Measurements from ENCODE around the gene SMTN. TPM values are rescaled to one million over a fixed set of nuclear protein-coding genes. Genes with fewer than 3 reads are reported as not detected.
"Not testable (repeated sequence)": the region's sequence is repeated elsewhere in the genome, so short reads cannot be mapped to it uniquely, and the experiment has no call there.

SMTN gene
- total RNA-seq, 2 donors from 2014 or later = 511 to 666 TPM

DNA sequence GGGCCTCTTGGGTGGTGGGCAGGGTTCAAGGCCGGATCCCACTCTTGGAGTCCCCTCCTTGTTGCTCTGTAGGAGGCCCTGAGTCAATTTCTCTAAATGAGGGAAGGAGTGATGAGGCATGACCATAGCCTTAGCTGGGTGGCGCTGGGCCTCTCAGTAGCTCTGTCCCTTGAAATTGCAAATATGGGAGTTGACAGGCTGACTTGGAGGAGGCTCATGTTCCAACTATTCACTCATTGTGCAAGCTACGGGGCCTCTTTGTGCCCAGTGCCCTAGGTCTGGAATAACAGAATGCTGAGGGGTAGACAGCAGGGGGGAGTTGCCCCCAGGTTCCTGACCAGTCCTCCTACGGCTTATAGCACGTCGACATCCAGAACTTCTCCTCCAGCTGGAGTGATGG is 18.3 kb downstream of the SMTN start:
- DNase-seq (ENCODE audit: low spot score) = no peak
- intact Hi-C loops (cut with DNase I) = no loop called here

DNA sequence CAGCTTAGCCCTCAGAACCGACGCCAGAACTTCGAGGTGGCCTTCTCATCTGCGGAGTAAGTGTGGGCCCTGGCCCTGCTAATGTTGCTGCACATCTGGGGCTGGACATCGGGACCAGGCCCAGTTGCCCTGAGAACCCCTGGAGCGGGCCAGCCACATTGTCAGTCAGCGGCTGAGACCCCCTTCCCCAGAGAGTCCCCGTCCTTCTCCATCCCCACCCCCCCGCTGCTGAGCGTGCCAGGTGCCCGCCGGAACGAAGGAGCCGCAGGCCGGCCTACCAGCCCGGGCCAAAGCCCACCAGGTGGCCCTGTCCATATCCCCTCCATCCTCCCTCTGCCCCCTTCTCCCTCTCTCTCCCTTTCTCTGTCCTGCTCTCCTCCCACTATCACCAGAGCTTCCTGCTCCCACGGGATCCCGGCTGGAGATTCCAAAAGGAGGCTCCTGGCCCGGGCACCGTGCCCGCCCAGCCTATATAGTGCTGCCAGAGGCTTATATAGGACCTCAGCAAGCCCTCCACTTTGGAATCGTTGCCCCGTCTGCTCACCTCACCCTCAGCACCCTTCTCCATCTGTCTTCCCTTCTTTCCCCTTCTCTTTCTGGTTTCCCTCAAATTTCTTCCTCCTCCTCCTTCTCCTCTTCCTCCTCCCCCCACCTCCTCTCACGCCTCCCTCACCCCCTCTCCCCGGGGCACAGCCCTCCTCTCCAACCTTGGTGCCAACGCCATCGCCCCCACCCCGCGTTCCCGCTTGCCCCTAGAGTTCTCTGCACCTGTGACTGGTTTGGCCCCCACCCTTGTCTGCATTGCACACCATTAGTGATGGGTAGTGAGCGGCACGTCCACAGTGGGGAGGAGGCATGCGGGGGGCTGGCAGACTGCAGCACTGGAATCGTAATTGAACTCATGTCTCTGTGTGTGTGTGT is 19.0 kb downstream of the SMTN start:
- DNase-seq (ENCODE audit: low spot score) = no peak
- intact Hi-C loops (cut with DNase I) = no loop called here

DNA sequence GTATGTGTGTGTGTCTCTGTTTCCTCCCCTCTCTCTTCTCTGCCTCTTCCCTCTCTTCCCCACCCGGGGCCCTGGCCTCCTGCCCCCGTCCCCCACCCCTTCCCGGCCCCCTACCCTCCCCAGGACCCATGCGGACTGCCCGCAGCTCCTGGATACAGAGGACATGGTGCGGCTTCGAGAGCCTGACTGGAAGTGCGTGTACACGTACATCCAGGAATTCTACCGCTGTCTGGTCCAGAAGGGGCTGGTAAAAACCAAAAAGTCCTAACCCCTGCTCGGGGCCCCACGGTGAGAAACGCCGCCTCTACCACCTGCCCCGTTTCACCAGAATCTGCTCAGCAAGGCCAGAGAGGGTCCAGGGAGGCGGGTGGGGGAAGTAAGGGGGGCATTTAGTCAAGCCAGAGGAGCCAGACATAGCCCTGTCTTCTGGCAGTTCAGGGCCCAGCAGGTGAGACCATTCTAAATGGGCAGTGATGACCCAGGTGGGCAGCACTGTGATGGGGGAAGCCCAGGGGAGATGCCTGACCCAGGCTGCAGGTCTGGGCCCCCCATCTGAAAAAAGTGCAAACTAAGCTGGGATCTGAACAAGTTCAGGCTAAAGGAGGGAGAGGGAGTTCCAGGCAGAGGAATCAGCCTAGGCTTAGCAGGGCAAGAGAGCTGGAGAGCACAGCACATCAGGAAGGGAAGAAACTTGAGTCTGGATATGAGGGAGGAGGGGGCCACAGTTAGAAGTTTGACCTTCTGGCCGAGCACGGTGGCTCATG is 19.8 kb downstream of the SMTN start:
- no peak for DNase-seq (ENCODE audit: low spot score)
- intact Hi-C loops (cut with DNase I) = no loop called here

DNA sequence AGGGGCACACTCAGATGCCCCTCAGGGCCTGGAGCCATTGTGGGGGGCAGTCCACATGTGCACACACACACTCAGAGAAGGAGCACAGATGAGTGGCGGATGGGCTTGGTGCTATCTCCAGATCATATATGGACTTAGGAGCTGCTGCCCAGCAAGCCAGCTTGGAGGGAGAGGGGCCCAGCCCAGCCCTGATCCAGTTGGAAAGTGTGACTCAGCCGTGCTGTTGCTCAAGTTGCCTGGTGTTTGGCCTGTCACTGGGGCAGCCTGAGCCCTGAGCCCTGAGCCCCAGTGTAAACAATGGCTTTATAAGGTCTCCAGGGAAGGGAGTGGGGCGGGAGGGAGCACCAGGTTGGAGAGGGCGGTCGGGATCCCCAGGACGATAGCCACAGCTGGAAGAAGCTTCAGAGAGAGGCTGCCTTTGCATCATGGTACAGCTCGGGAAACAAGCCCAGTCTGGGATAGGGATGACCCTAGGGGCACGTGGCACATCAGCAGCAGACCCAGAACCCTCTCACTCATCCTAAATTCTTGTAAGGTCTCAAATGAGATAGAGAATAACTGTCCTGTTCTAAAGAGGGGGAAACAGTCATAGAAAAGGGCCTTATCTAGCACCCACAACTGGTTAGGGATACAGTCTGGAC is 21.4 kb downstream of the SMTN start:
- peak; percentile 96 for DNase-seq (ENCODE audit: low spot score)
- intact Hi-C loops (cut with DNase I) = no loop called here

DNA sequence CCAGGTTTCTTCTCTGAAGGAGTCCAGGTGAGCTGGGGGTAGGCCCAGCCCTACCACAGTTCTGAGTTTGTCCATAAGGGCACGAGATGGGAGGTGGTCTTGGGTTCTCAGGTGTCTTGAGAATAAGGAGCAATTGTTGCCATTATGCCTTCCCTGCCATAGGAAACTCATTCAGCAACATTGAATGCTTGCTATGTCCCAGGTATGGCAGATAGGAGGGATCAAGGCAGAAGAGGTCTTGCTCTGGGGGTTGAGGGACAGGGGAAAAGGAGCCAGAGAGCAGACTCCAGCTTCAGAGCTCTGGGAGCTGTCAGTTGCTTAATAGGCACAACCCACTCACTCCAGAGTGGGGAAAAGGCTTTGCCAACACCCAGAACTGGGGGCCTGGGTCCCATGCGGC is 22.0 kb downstream of the SMTN start:
- intact Hi-C loops (cut with DNase I) = no loop called here

DNA sequence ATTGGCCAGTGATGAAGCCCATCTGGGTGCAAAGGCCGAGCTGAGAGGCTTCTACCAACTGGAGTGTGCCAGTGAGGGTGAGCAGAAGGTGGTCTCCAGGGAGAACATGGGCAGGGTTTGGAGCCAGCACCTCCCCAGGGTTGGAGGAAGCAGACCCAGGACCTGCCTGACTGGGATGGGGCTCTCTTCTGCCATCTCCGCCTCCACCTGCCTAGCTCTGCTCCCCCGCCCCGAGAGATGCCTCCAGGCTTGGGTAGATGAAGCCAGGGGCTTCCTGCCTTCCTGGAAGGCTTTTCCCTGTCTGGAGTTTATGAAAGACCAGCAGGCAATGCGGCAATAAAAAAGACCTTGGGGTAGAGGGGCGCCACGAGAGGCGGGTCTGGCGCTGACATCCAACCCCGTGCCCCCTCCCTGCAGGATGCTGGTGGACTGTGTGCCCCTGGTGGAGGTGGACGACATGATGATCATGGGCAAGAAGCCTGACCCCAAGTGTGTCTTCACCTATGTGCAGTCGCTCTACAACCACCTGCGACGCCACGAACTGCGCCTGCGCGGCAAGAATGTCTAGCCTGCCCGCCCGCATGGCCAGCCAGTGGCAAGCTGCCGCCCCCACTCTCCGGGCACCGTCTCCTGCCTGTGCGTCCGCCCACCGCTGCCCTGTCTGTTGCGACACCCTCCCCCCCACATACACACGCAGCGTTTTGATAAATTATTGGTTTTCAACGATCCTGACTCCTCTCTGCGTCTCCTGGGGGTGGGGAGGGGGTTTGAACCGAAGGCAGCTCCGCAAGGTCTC is 23.0 kb downstream of the SMTN start:
- no peak for DNase-seq (ENCODE audit: low spot score)

More for the DNA sequence above, 22.0 kb downstream of the SMTN start:
- no peak for DNase-seq (ENCODE audit: low spot score)

DNA sequence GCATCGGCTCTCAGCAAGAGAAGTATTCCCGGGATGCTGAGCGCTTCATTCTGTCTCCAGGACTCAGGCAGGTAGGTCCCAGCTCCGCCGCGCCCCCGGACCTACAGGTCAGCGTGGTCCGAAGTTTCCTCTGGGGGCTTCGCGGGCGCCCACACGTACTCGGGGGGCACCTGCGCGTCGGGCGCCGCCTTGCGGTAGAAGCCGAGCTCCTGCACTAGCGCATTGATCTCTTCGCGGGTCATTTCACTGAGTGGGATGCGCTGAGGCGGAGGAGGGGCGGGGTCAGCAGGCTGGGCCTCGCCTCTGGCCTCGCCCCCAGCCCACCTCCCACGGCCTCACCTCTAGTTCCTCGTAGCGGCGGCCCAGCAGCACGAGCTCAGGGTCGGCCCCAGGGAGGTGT is 23.8 kb downstream of the SMTN start:
- intact Hi-C loops (cut with DNase I) = loop anchor here in 1 of 2 donors (5.0 kb wide), 1 partner anchor 167 kb away; no protein-coding TSS in a partner anchor
- no peak for DNase-seq (ENCODE audit: low spot score)

More for the DNA sequence above, 23.0 kb downstream of the SMTN start:
- intact Hi-C loops (cut with DNase I) = no loop called here

DNA sequence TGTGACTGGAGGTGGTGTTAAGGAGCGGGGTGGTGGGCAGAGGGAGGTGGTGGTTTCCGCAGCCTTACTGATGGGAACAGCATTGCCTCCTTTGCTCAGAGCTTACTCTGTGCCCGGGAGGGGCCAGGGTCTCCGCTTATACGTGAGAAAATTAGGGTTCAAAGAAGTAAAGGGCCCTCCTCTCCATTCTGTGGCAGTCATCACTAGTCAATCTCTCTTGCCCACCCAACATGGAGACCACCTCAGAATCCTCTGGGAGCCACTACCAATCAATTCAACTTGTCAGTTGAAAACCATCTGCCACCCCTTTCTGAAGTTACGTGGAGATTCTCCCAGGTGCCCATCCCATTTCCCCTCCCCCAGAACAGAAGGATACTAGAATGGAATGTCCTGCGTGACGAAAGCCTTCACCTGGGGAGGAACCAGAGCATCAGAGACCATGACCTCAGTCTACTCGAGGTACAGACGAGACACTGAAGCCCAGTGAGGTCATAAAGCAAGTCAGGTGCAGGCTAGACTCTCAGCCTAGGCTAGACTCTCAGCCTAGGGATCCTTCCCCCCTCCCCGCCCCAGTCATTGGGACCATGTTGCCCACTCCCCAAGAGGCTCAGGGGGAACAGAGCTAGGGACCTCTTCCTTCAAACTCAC is 24.3 kb downstream of the SMTN start:
- no peak for DNase-seq (ENCODE audit: low spot score)
- intact Hi-C loops (cut with DNase I) = loop anchor here in 1 of 2 donors (5.0 kb wide), 1 partner anchor 167 kb away; no protein-coding TSS in a partner anchor

DNA sequence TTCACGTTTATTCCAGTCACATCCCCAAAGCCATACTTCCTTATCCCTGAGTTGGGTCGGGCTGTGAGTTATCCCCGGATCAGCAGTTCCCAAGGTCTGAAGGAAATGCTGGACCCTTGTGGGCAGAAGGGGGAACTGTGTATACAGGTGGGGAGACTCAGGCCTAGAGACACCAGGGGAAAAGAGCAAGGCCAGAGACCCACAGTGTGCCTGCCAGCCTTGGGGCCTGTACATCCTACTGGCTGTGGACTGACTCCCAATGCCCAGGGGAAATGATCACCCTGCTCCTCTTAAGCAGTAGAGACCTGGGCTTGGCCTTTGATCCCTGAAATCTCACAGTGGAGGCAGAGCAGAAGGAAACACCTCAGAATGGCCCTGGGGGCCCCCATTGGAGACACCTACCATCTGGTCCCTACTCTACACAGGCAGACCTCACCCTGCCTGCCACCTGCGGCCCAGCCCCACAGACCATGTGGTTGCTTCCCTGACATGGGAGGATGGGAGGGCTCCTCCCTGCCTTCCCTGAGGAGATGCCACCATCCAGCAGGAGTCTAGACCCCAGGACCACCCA is 25.0 kb downstream of the SMTN start:
- no peak for DNase-seq (ENCODE audit: low spot score)

DNA sequence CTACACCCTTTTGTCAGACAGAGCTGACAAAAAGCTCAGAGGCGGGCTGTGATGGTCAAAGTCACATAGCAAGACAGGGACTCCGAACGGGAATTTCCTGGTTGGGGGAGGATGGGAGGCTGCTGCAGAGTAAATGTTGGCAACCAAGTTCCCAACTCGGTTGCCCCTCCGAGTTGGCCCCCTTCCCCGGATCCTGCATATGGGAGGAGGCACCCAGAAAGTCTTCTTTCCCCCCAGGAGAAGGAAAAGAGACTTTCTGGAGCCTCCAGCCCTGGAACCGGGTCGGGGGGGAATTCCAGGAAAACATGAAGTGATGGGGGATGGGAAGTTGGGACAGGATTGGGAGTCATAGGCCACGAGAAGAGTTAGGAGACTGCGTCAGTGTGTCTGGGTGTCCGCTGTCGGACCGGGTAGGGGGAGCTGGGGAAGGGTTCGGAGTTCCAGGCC is 25.6 kb downstream of the SMTN start:
- intact Hi-C loops (cut with DNase I) = loop anchor here in 1 of 2 donors (5.0 kb wide), 1 partner anchor 166 kb away; no protein-coding TSS in a partner anchor
- DNase-seq (ENCODE audit: low spot score) = no peak

More for the DNA sequence above, 25.0 kb downstream of the SMTN start:
- intact Hi-C loops (cut with DNase I) = loop anchor here in 1 of 2 donors (5.0 kb wide), 1 partner anchor 166 kb away; no protein-coding TSS in a partner anchor

DNA sequence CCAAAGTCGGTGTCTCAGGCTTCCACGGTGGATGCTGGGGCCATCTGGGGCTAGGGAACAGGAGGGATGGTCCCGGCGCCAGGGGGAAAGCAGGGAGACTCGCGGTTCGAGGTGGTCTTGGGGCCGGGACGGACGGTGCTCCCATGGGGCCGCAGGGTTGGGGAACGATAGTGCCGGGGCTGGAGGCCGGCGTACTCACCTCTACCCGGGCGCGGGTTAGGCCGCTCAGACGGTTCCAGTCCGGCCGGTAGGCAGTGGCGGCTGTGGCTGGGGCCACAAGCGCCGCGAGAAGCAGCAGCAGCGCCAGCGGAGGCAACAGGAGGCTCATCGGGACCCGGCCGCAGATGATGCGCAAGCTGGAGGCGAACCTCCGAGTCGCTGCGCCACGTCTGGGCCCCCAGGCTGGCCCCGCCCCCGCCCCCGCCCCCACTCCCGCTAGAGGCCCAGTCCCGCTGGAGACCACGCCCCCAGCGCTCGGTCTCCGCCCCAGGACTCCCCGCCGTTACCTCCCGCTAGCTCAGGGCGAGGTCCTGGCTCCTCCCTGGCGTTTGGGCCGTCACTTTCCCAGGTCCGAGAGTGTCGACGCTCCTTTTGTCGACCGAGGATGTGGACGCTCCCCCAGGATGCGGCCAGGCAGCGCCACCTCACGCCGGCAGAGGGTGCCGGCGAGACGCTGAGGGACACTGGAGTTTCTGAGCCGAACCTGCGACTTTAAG is 26.2 kb downstream of the SMTN start, which contains the start of gene SELENOM:
SELENOM (minus strand) TSS at position 391 of the 716 bp plus-strand sequence; CDS start at position 328, 63 bp downstream.
- intact Hi-C loops (cut with DNase I) = loop anchor here in 1 of 2 donors (5.0 kb wide), 1 partner anchor 165 kb away; no protein-coding TSS in a partner anchor
- peak; percentile 99 for DNase-seq (ENCODE audit: low spot score)

DNA sequence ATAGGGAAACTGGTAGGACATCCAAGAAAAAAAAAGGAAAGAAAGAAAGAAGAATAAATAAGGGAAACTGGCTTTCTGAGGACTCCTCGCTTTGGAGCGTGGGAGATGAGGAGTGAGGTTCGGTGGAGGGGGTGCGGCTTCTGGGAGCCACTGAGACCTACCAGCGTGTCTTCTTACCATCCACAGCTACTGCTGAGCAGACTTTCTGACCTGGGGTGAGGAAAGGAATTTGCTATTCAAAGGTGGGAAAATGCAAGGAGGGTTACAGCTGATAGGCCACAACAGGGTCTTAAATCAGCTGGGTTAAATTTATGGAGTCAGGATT is 26.7 kb downstream of the SMTN start:
- intact Hi-C loops (cut with DNase I) = loop anchor here in 1 of 2 donors (5.0 kb wide), 1 partner anchor 164 kb away; no protein-coding TSS in a partner anchor
- no peak for DNase-seq (ENCODE audit: low spot score)

DNA sequence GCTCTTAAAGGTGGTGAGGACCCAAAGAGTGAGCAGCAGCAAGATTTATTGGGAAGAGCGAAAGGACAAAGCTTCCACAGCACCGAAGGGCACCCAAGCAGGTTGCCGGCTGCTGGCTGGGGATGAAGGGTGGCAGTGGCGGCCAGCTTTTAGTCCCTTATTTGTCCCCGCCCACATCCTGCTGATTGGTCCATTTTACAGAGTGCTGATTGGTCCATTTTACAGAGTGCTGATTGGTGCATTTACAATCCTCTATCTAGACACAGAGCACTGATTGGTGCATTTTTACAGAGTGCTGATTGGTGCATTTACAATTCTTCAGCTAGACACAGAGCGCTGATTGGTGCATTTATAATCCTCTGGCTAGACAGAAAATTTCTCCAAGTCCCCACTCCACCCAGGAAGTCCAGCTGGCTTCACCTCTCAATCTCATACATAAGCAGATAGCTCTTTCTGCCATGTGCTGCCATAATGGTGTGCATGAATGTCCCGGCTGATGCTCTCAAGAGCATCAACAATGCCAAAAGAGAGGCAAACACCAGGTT is 31.5 kb downstream of the SMTN start:
- not testable (repeated sequence) for DNase-seq (ENCODE audit: low spot score)
- intact Hi-C loops (cut with DNase I) = loop anchor here in 1 of 2 donors (5.0 kb wide), 1 partner anchor 35 kb away; no protein-coding TSS in a partner anchor

DNA sequence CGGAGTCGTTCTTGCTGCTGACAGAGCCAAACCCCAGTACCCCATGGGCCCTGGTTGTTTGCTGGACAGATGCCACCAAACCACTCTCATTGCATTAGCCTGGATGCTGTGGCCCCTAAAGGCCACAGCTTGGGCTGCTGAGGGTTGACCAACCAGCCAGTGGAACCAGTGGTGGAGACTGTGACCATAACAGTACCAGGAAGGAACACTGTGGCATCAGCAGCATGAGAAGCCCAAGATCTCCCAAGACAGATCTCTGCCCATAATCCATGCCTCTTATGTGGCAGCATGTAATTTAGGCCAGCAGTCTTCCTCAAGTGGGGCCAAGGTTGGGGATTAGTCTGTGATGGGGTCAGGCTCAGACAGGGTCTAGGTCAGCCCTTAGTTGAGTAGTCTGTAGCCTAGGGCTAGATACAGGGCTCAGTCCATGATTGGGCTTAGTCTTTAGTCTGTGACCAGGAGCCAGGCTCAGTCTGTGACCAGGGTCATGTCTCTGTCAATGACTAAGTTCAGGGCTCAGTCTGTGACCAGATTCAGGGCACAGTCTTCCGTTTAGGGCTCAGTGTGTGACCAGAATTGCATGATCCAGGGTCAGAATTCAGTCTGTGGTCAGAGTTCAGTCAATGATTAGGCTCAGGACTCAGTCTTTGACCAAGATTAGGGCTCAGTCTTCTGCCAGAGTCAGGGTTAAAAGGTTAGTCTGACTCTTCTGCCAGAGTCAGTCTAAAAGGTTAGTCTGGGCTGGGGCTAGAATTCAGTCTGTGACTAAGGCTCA is 37.1 kb downstream of the SMTN start:
- DNase-seq (ENCODE audit: low spot score) = no peak

DNA sequence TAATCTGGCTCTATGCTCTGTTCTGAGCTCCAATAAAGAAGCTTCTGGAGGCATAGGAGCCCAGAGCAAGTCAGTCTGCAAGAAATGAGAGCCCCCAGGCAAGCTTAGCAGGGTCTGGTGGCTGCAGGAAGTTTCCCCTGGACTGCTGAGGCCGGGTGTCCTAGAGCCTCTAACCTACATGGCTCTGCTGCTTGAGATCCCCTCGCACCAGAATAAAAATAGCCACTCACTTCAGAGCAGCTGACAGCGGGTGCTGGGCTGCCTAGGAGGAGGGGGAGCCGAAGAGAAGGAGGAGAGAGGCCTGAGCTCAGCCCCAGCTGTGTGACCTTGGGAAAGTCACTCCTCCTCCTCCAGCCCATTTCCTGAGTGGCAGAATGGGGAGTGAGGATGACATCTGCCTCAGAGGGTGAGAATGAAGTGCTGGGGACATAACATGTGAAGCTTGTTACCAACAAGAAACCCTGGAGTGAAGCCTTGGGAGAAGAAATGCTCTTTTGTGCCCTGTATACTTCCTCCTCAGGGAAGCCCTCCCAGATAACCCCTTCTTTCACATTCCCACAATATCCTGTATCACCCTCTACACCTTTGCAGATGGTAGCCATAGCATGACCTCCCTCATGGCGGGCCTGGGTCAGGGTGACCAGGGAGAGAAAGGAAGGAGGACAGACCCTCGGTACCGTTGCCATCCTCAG is 38.1 kb downstream of the SMTN start:
- DNase-seq (ENCODE audit: low spot score) = no peak

More for the DNA sequence above, 37.1 kb downstream of the SMTN start:
- intact Hi-C loops (cut with DNase I) = no loop called here

More for the DNA sequence above, 38.1 kb downstream of the SMTN start:
- intact Hi-C loops (cut with DNase I) = no loop called here
